Measurements from ENCODE around the gene IDH3G. TPM values are rescaled to one million over a fixed set of nuclear protein-coding genes. Genes with fewer than 3 reads are reported as not detected.

The IDH3G gene
- total and polyA plus RNA-seq, 2 donors (not counting 1 experiment from before 2014, with no cell fraction given), result 62.8 to 122 TPM

- WGBS (ENCODE audit: insufficient coverage), result 18% methylated on average over 11 of the region's 14 CpGs
- CTCF ChIA-PET, result no interaction called here
Observed at GRCh38 chrX:153802513-153803045, 8.4 kb upstream of the IDH3G start.

GRCh38 chrX:153801669-153802068 is 7.5 kb upstream of the IDH3G start:
- no peaks in the 10 kb centered on the region for H3K27me3 Mint-ChIP-seq
- no peak overlapping the region for H3K4me2 ChIP-seq (replicated peaks; ENCODE audit: low read depth, low read length, poor library complexity, severe bottlenecking)
- H4K20me1 ChIP-seq (ENCODE audit: control insufficient read depth, insufficient read depth, low read length, poor library complexity, severe bottlenecking), result no peaks in the 10 kb centered on the region
- peaks cover 0 to 15% of the 10 kb centered on the region in 2 experiments for H3K36me3 ChIP-seq (replicated peaks in 1 of 2; ENCODE audit: control extremely low read depth in 1 of 2, control insufficient read depth in 1 of 2, extremely low read depth in 1 of 2, insufficient read depth in 2 of 2, low read length in 1 of 2)
- ATAC-seq (ENCODE audit: low read depth) (no peak), DNase-seq (no peak)
- no peak for TF ChIP-seq EZH2 (IDR thresholded peaks at IDR 0.05; ENCODE audit: borderline replicate concordance, insufficient read depth, low read depth, low read length, poor library complexity, severe bottlenecking)
- TF ChIP-seq, protein P1, sequence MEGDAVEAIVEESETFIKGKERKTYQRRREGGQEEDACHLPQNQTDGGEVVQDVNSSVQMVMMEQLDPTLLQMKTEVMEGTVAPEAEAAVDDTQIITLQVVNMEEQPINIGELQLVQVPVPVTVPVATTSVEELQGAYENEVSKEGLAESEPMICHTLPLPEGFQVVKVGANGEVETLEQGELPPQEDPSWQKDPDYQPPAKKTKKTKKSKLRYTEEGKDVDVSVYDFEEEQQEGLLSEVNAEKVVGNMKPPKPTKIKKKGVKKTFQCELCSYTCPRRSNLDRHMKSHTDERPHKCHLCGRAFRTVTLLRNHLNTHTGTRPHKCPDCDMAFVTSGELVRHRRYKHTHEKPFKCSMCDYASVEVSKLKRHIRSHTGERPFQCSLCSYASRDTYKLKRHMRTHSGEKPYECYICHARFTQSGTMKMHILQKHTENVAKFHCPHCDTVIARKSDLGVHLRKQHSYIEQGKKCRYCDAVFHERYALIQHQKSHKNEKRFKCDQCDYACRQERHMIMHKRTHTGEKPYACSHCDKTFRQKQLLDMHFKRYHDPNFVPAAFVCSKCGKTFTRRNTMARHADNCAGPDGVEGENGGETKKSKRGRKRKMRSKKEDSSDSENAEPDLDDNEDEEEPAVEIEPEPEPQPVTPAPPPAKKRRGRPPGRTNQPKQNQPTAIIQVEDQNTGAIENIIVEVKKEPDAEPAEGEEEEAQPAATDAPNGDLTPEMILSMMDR (IDR thresholded peaks at IDR 0.05), result no peak
- H3K4me3 Mint-ChIP-seq, result no peak overlapping the region
- no peaks in the 10 kb centered on the region for H3K9me3 ChIP-seq (ENCODE audit: control extremely low read depth in 1 of 3, control insufficient read depth in 2 of 3, insufficient read depth in 1 of 3, low read length in 2 of 3)
- ChIA-PET POLR2A (no interaction called here), CTCF (no interaction called here)
- H3K9me3 Mint-ChIP-seq (ENCODE audit: insufficient read depth), result no peaks in the 10 kb centered on the region
- no peak overlapping the region for H3K27ac ChIP-seq (ENCODE audit: low read length in 2 of 2)
- H3K4me1 ChIP-seq (ENCODE audit: control insufficient read depth in 2 of 2, insufficient read depth in 2 of 2, low read length in 2 of 2), result no peaks in the 10 kb centered on the region
- H3K27me3 ChIP-seq (replicated peaks in 1 of 4; ENCODE audit: control extremely low read depth in 1 of 4, control insufficient read depth in 3 of 4, insufficient read depth in 4 of 4, low read length in 3 of 4), result no peaks in the 10 kb centered on the region
- WGBS (ENCODE audit: insufficient coverage), result 94% methylated on average over 5 of the region's 8 CpGs
- H3K9ac ChIP-seq (ENCODE audit: low read length), result no peak overlapping the region
- intact Hi-C loops (cut with micrococcal nuclease), result no loop called here
- no peaks in the 10 kb centered on the region for H3K4me1 Mint-ChIP-seq
- peaks cover 3% of the 10 kb centered on the region for H3K79me2 ChIP-seq (ENCODE audit: control insufficient read depth, insufficient read depth, low read length)
- no peak overlapping the region for H2AFZ ChIP-seq (ENCODE audit: insufficient read depth, low read depth, low read length, poor library complexity, severe bottlenecking)
- H3K4me3 ChIP-seq (ENCODE audit: control extremely low read depth in 1 of 5, extremely low read depth in 1 of 5, insufficient read depth in 1 of 5, low read depth in 2 of 5, low read length in 4 of 5), result no peak overlapping the region
- no peak overlapping the region for H3K27ac Mint-ChIP-seq

More at GRCh38 chrX:153802513-153803045, 8.4 kb upstream of the IDH3G start:
- Histone ChIP-seq H3K9me3 (ENCODE audit: control extremely low read depth in 1 of 3, control insufficient read depth in 2 of 3, insufficient read depth in 1 of 3, low read length in 2 of 3) (no peaks in the 10 kb centered on the region), H3K9ac (ENCODE audit: low read length) (no peak overlapping the region), H3K4me2 (replicated peaks; ENCODE audit: low read depth, low read length, poor library complexity, severe bottlenecking) (no peak overlapping the region), H3K27ac (ENCODE audit: low read length in 2 of 2) (no peak overlapping the region), H4K20me1 (ENCODE audit: control insufficient read depth, insufficient read depth, low read length, poor library complexity, severe bottlenecking) (no peaks in the 10 kb centered on the region), H2AFZ (ENCODE audit: insufficient read depth, low read depth, low read length, poor library complexity, severe bottlenecking) (no peak overlapping the region), H3K4me3 (ENCODE audit: control extremely low read depth in 1 of 5, extremely low read depth in 1 of 5, insufficient read depth in 1 of 5, low read depth in 2 of 5, low read length in 4 of 5) (no peak overlapping the region), H3K4me1 (ENCODE audit: control insufficient read depth in 2 of 2, insufficient read depth in 2 of 2, low read length in 2 of 2) (no peaks in the 10 kb centered on the region), H3K79me2 (ENCODE audit: control insufficient read depth, insufficient read depth, low read length) (no peaks in the 10 kb centered on the region), H3K36me3 (replicated peaks in 1 of 2; ENCODE audit: control extremely low read depth in 1 of 2, control insufficient read depth in 1 of 2, extremely low read depth in 1 of 2, insufficient read depth in 2 of 2, low read length in 1 of 2) (peaks cover 0 to 7% of the 10 kb centered on the region in 2 experiments), H3K27me3 (replicated peaks in 1 of 4; ENCODE audit: control extremely low read depth in 1 of 4, control insufficient read depth in 3 of 4, insufficient read depth in 4 of 4, low read length in 3 of 4) (no peaks in the 10 kb centered on the region)
- intact Hi-C loops (cut with micrococcal nuclease), result no loop called here
- Mint-ChIP-seq H3K27me3 (no peaks in the 10 kb centered on the region), H3K9me3 (ENCODE audit: insufficient read depth) (no peaks in the 10 kb centered on the region), H3K4me3 (no peak overlapping the region), H3K4me1 (no peaks in the 10 kb centered on the region), H3K27ac (no peak overlapping the region)
- POLR2A ChIA-PET, result no interaction called here
- ATAC-seq (ENCODE audit: low read depth), result no peak
- no peak for DNase-seq
- TF ChIP-seq EZH2 (IDR thresholded peaks at IDR 0.05; ENCODE audit: borderline replicate concordance, insufficient read depth, low read depth, low read length, poor library complexity, severe bottlenecking), result no peak
- TF ChIP-seq, protein P1 (IDR thresholded peaks at IDR 0.05), result no peak
